Measurements from ENCODE around the gene ADCYAP1R1. TPM values are rescaled to one million over a fixed set of nuclear protein-coding genes. Genes with fewer than 3 reads are reported as not detected.

The ADCYAP1R1 gene
- total RNA-seq, 1 donor from 2014 or later, result 1.8 TPM

DNA sequence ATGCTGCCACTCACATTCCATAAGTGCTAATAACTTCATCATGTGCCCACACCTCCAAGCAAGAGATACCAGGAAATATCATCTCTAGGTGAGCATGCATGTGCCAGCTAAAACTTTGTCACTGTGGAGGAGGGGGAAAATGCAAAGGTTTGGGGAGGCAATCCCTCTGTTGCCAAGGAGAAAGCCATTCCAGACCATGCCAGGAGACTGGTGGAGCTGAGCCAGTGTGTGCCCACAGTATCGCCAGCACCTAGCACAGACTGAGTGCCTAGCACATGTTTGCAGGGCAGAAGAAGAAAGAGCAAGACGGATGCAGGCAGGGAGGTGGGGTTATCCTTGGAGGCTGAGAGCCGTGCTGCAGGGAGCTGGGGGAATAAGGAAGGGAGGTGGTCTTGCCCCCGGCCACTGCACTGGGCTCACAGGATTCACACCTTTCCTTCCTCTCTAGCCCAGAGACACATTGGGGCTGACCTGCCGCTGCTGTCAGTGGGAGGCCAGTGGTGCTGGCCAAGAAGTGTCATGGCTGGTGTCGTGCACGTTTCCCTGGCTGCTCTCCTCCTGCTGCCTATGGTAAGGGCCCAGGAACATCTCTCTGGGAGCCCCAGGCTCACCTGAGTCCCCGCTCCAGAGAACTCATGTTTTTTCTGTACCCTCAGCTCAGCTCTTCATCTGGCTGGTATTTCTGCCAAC, 10.8 kb downstream of the ADCYAP1R1 start:
- TF ChIP-seq, protein P1, sequence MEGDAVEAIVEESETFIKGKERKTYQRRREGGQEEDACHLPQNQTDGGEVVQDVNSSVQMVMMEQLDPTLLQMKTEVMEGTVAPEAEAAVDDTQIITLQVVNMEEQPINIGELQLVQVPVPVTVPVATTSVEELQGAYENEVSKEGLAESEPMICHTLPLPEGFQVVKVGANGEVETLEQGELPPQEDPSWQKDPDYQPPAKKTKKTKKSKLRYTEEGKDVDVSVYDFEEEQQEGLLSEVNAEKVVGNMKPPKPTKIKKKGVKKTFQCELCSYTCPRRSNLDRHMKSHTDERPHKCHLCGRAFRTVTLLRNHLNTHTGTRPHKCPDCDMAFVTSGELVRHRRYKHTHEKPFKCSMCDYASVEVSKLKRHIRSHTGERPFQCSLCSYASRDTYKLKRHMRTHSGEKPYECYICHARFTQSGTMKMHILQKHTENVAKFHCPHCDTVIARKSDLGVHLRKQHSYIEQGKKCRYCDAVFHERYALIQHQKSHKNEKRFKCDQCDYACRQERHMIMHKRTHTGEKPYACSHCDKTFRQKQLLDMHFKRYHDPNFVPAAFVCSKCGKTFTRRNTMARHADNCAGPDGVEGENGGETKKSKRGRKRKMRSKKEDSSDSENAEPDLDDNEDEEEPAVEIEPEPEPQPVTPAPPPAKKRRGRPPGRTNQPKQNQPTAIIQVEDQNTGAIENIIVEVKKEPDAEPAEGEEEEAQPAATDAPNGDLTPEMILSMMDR (IDR thresholded peaks at IDR 0.05), result no peak
- H3K9me3 ChIP-seq, result no peaks in the 10 kb centered on the region
- no peak for ATAC-seq
- no peaks in the 10 kb centered on the region for H3K27me3 ChIP-seq
- DNase-seq, result no peak
- no peaks in the 10 kb centered on the region for H3K36me3 ChIP-seq
- H3K27ac ChIP-seq, result no peak overlapping the region
- intact Hi-C loops (cut with DNase I), result no loop called here
- no peak overlapping the region for H3K4me3 ChIP-seq
- H3K4me1 ChIP-seq, result no peaks in the 10 kb centered on the region

- no peaks in the 10 kb centered on the region for H3K9me3 ChIP-seq
- no peak overlapping the region for H3K27ac ChIP-seq
- H3K36me3 ChIP-seq, result no peaks in the 10 kb centered on the region
- ATAC-seq (no peak), DNase-seq (no peak)
- no peak overlapping the region for H3K4me3 ChIP-seq
- intact Hi-C loops (cut with DNase I), result no loop called here
- TF ChIP-seq, protein P1 (IDR thresholded peaks at IDR 0.05), result no peak
- H3K4me1 ChIP-seq, result no peaks in the 10 kb centered on the region
- no peaks in the 10 kb centered on the region for H3K27me3 ChIP-seq
Measured at GRCh38 chr7:31065021-31065593, 13.0 kb downstream of the ADCYAP1R1 start.

GRCh38 chr7:31065840-31066239, 13.7 kb downstream of the ADCYAP1R1 start:
- Histone ChIP-seq H3K27me3 (no peaks in the 10 kb centered on the region), H3K27ac (no peak overlapping the region), H3K4me1 (no peaks in the 10 kb centered on the region), H3K4me3 (no peak overlapping the region), H3K9me3 (no peaks in the 10 kb centered on the region), H3K36me3 (no peaks in the 10 kb centered on the region)
- TF ChIP-seq, protein P1 (IDR thresholded peaks at IDR 0.05), result no peak
- ATAC-seq (no peak), DNase-seq (no peak)
- intact Hi-C loops (cut with DNase I), result no loop called here

DNA sequence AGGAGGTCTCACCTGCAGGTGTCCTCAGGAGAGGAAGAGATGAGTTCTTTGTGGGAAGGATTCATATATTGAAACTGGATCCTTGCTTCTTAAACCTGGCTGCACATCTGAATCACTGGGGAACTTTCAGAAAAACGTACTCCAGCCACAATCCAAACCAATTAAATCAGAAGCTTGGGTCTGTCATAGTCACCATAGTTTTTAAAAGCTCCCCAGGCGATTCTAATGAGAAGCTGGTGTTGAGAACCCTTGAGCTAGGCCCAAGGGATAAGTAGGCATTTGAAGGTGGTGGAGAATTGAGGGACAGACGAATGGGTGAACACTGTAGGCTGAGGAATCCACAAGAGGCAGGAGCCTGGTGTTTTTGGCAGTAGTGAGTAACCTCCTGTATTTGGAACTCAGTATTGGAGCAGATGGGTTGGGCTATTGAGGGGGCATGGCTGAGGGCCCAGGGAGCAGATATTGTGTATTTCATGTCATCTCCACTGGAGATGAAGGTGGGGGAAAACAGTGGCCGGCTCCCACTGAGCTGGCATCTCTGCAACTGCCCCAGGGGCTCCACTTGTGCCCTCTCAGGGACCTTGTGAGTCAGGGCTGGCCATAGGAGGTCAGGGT, 14.5 kb downstream of the ADCYAP1R1 start:
- Histone ChIP-seq H3K36me3 (no peaks in the 10 kb centered on the region), H3K4me3 (no peak overlapping the region), H3K27ac (no peak overlapping the region), H3K27me3 (no peaks in the 10 kb centered on the region), H3K4me1 (no peaks in the 10 kb centered on the region), H3K9me3 (no peaks in the 10 kb centered on the region)
- peak; percentile 50 for DNase-seq
- TF ChIP-seq, protein P1 (IDR thresholded peaks at IDR 0.05), result no peak
- ATAC-seq, result no peak
- intact Hi-C loops (cut with DNase I), result no loop called here

GRCh38 chr7:31067491-31067890, 15.4 kb downstream of the ADCYAP1R1 start:
- TF ChIP-seq, protein P1 (IDR thresholded peaks at IDR 0.05), result no peak
- H3K27ac ChIP-seq, result no peak overlapping the region
- no peaks in the 10 kb centered on the region for H3K4me1 ChIP-seq
- H3K4me3 ChIP-seq, result no peak overlapping the region
- DNase-seq, result peak; percentile 20
- no peaks in the 10 kb centered on the region for H3K9me3 ChIP-seq
- H3K36me3 ChIP-seq, result no peaks in the 10 kb centered on the region
- H3K27me3 ChIP-seq, result no peaks in the 10 kb centered on the region
- no peak for ATAC-seq
- intact Hi-C loops (cut with DNase I), result no loop called here

Measured in upper lobe of right lung (tissue), 1 donor.